ENCODE data around the gene SLC38A5. TPM values are rescaled to one million over a fixed set of nuclear protein-coding genes. Genes with fewer than 3 reads are reported as not detected.

Gene SLC38A5
- total RNA-seq, 1 experiment from 2014 or later: 54.6 TPM

GRCh38 chrX:48508400-48509244 lies 38.6 kb upstream of the SLC38A5 start, which contains the start of gene PORCN:
PORCN (plus strand) TSS chrX:48508992; CDS start chrX:48509821, 829 bp downstream.
- Histone ChIP-seq H3K9me3 (ENCODE audit: control insufficient read depth in 1 of 2, insufficient read depth in 1 of 2, low read depth in 1 of 2, low read length in 2 of 2) (no peaks in the 10 kb centered on the region), H3K4me1 (ENCODE audit: control insufficient read depth in 1 of 2, insufficient read depth in 2 of 2, low read length in 2 of 2) (peaks cover 6 to 18% of the 10 kb centered on the region in 2 experiments; a peak in 3 of 4 replicates), H3K36me3 (ENCODE audit: control insufficient read depth in 1 of 2, insufficient read depth in 2 of 2, low read length in 2 of 2) (no peaks in the 10 kb centered on the region), H3K4me2 (ENCODE audit: low read length) (peak within 1 kb of the TSS; percentile 78), H3K4me3 (replicated peaks in 1 of 2; ENCODE audit: low read depth in 1 of 2, low read length in 2 of 2) (peak within 1 kb of the TSS; percentile 51 to 68), H4K20me1 (ENCODE audit: insufficient read depth) (no peaks in the 10 kb centered on the region), H3K27ac (ENCODE audit: low read depth, low read length) (peak within 1 kb of the TSS; percentile 78), H3K9ac (ENCODE audit: low read length) (peak within 1 kb of the TSS; percentile 73), H3K27me3 (ENCODE audit: insufficient read depth, low read length) (no peaks in the 10 kb centered on the region), H2AFZ (ENCODE audit: low read depth, low read length, poor library complexity, severe bottlenecking) (no peak within 1 kb of the TSS), H3K9me2 (ENCODE audit: insufficient read depth) (no peaks in the 10 kb centered on the region), H3K79me2 (ENCODE audit: insufficient read depth, low read length) (no peaks in the 10 kb centered on the region)
- ChIA-PET CTCF (no interaction called here), RAD21 (ENCODE audit: low non-redundant PET in 1 of 2, low total read pairs in 2 of 2, uncharacterized antibody in 2 of 2, unreplicated experiment in 2 of 2) (no interaction called here), POLR2A (interaction anchor here (1.0 to 1.3 kb wide), 2 partner anchors 12 to 31 kb away, joined by 3 to 4 read pairs; partner anchors contain the start of gene TBC1D25)
- ATAC-seq (peak; percentile 91), DNase-seq (ENCODE audit: low read depth, low spot score) (no peak)
- BruUV-seq (replicated peaks): TSS peak; percentile 80
- TF ChIP-seq POLR2AphosphoS5 (IDR thresholded peaks at IDR 0.05; ENCODE audit: low read depth, low read length) (peak; percentile 50; the same call in 1 of the 2 replicates), ZFX (IDR thresholded peaks at IDR 0.05) (peak; percentile 55), POLR2A (IDR thresholded peaks at IDR 0.05; ENCODE audit: borderline replicate concordance, extremely low read depth, insufficient read depth, insufficient read length) (no peak)
- intact Hi-C loops (cut with micrococcal nuclease): loop anchor here (2.0 kb wide), 1 partner anchor 34 kb away; no protein-coding TSS in a partner anchor

GRCh38 chrX:48507246-48507645 lies 37.2 kb upstream of the SLC38A5 start:
- no peak overlapping the region for H3K4me3 ChIP-seq (replicated peaks in 1 of 2; ENCODE audit: low read depth in 1 of 2, low read length in 2 of 2)
- H2AFZ ChIP-seq (ENCODE audit: low read depth, low read length, poor library complexity, severe bottlenecking): no peak overlapping the region
- ChIA-PET POLR2A (interaction anchor here (1.3 kb wide), 1 partner anchor 32 kb away, joined by 4 read pairs; the partner anchor contains the start of gene TBC1D25), RAD21 (ENCODE audit: low non-redundant PET in 1 of 2, low total read pairs in 2 of 2, uncharacterized antibody in 2 of 2, unreplicated experiment in 2 of 2) (no interaction called here), CTCF (no interaction called here)
- no peaks in the 10 kb centered on the region for H3K36me3 ChIP-seq (ENCODE audit: control insufficient read depth in 1 of 2, insufficient read depth in 2 of 2, low read length in 2 of 2)
- DNase-seq (ENCODE audit: low read depth, low spot score) (no peak), ATAC-seq (no peak)
- H3K9me2 ChIP-seq (ENCODE audit: insufficient read depth): no peaks in the 10 kb centered on the region
- H3K27me3 ChIP-seq (ENCODE audit: insufficient read depth, low read length): no peaks in the 10 kb centered on the region
- H4K20me1 ChIP-seq (ENCODE audit: insufficient read depth): no peaks in the 10 kb centered on the region
- no TSS peak for BruUV-seq (replicated peaks)
- H3K9ac ChIP-seq (ENCODE audit: low read length): no peak overlapping the region
- peaks cover 6 to 18% of the 10 kb centered on the region in 2 experiments; a peak in 3 of 4 replicates for H3K4me1 ChIP-seq (ENCODE audit: control insufficient read depth in 1 of 2, insufficient read depth in 2 of 2, low read length in 2 of 2)
- no peak overlapping the region for H3K27ac ChIP-seq (ENCODE audit: low read depth, low read length)
- no peak for TF ChIP-seq POLR2A (IDR thresholded peaks at IDR 0.05; ENCODE audit: borderline replicate concordance, extremely low read depth, insufficient read depth, insufficient read length)
- no peak for TF ChIP-seq POLR2AphosphoS5 (IDR thresholded peaks at IDR 0.05; ENCODE audit: low read depth, low read length)
- TF ChIP-seq EGR1 (IDR thresholded peaks at IDR 0.05; ENCODE audit: low read depth): no peak
- TF ChIP-seq RAD21 (IDR thresholded peaks at IDR 0.05; ENCODE audit: low read depth): no peak
- no peak for TF ChIP-seq SP1 (IDR thresholded peaks at IDR 0.05; ENCODE audit: low read depth)
- no peak for TF ChIP-seq ZNF274 (IDR thresholded peaks at IDR 0.05; ENCODE audit: low read depth, low read length)
- no peak for TF ChIP-seq TCF7L2 (IDR thresholded peaks at IDR 0.05; ENCODE audit: borderline replicate concordance, extremely low read depth, insufficient read depth, insufficient read length)
- no peak for TF ChIP-seq EZH2phosphoT487 (IDR thresholded peaks at IDR 0.05; ENCODE audit: borderline replicate concordance)
- no peak for TF ChIP-seq JUND (IDR thresholded peaks at IDR 0.05)
- no peak for TF ChIP-seq ZFX (IDR thresholded peaks at IDR 0.05)
- no peak for TF ChIP-seq SIN3A (IDR thresholded peaks at IDR 0.05; ENCODE audit: low read depth)
- TF ChIP-seq, protein P1, sequence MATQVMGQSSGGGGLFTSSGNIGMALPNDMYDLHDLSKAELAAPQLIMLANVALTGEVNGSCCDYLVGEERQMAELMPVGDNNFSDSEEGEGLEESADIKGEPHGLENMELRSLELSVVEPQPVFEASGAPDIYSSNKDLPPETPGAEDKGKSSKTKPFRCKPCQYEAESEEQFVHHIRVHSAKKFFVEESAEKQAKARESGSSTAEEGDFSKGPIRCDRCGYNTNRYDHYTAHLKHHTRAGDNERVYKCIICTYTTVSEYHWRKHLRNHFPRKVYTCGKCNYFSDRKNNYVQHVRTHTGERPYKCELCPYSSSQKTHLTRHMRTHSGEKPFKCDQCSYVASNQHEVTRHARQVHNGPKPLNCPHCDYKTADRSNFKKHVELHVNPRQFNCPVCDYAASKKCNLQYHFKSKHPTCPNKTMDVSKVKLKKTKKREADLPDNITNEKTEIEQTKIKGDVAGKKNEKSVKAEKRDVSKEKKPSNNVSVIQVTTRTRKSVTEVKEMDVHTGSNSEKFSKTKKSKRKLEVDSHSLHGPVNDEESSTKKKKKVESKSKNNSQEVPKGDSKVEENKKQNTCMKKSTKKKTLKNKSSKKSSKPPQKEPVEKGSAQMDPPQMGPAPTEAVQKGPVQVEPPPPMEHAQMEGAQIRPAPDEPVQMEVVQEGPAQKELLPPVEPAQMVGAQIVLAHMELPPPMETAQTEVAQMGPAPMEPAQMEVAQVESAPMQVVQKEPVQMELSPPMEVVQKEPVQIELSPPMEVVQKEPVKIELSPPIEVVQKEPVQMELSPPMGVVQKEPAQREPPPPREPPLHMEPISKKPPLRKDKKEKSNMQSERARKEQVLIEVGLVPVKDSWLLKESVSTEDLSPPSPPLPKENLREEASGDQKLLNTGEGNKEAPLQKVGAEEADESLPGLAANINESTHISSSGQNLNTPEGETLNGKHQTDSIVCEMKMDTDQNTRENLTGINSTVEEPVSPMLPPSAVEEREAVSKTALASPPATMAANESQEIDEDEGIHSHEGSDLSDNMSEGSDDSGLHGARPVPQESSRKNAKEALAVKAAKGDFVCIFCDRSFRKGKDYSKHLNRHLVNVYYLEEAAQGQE (IDR thresholded peaks at IDR 0.05; ENCODE audit: low read depth): no peak
- no peak for TF ChIP-seq FOSL1 (IDR thresholded peaks at IDR 0.05; ENCODE audit: low read depth)
- H3K9me3 ChIP-seq (ENCODE audit: control insufficient read depth in 1 of 2, insufficient read depth in 1 of 2, low read depth in 1 of 2, low read length in 2 of 2): no peaks in the 10 kb centered on the region
- intact Hi-C loops (cut with micrococcal nuclease): no loop called here
- H3K79me2 ChIP-seq (ENCODE audit: insufficient read depth, low read length): no peaks in the 10 kb centered on the region
- peak overlapping the region; percentile 25; the same call in 1 of the 2 replicates for H3K4me2 ChIP-seq (ENCODE audit: low read length)
